Lower leg skin (tissue), 4 donors: ENCODE results near the gene EML6. TPM values are rescaled to one million over a fixed set of nuclear protein-coding genes. Genes with fewer than 3 reads are reported as not detected.

Source experiments
- DNase-seq, 2 donors: peaks; one replicate each; pipeline ENCODE4 v3.0.0-alpha.2; 2019; ENCODE audit warnings: low spot score in 2 of 2
- H3K4me3 ChIP-seq: fragments of 200-600 bp; sonication (generic); 2 replicates; pipeline ENCODE4 v1.5.1; 2017; ENCODE audit warnings: mild to moderate bottlenecking, low read depth; ENCODE audit not compliant: poor library complexity, severe bottlenecking
- POLR2A ChIP-seq, 2 donors: fragments of 450-650 bp; IDR thresholded peaks; one replicate each; pipeline ENCODE4 v1.6.1; 2016 to 2017; ENCODE audit warnings: antibody characterized with exemption in 2 of 2, mild to moderate bottlenecking in 1 of 2, moderate library complexity in 1 of 2
- WGBS, 2 donors: methylation state at CpG; one replicate each; pipeline ENCODE4 v1.1.5; 2018; 5-methylcytosine and 5-hydroxymethylcytosine counted together
- intact Hi-C: fragments of 100-400 bp; cut with DNase I; formaldehyde crosslinking; loops from one replicate; pipeline ENCODE4 v1.15.0; 2023; ENCODE audit warnings: low total_unique reads
- total RNA-seq, 4 donors: library from RNA; depleted of rRNA; stranded (reverse); fragments of >200 nt; gene quantifications; one replicate each; pipeline ENCODE4 v1.1.0, GENCODE V29; 2016
- TF ChIP-seq, protein P1 (sequence below), 3 donors: fragments of 450-650 bp; IDR thresholded peaks; one replicate each; pipeline ENCODE4 v1.5.1; 2016; ENCODE audit warnings: antibody characterized with exemption in 3 of 3, mild to moderate bottlenecking in 3 of 3, moderate library complexity in 2 of 3

EML6 gene
- total RNA-seq, 4 donors from 2014 or later = 1.8 to 4.4 (median 3.3) TPM

- 93 to 96% methylated on average over 4 of the region's 4 CpGs for WGBS, 2 donors
- intact Hi-C loops = no loop called here
- no peak overlapping the region for H3K4me3 ChIP-seq
- TF ChIP-seq, protein P1, sequence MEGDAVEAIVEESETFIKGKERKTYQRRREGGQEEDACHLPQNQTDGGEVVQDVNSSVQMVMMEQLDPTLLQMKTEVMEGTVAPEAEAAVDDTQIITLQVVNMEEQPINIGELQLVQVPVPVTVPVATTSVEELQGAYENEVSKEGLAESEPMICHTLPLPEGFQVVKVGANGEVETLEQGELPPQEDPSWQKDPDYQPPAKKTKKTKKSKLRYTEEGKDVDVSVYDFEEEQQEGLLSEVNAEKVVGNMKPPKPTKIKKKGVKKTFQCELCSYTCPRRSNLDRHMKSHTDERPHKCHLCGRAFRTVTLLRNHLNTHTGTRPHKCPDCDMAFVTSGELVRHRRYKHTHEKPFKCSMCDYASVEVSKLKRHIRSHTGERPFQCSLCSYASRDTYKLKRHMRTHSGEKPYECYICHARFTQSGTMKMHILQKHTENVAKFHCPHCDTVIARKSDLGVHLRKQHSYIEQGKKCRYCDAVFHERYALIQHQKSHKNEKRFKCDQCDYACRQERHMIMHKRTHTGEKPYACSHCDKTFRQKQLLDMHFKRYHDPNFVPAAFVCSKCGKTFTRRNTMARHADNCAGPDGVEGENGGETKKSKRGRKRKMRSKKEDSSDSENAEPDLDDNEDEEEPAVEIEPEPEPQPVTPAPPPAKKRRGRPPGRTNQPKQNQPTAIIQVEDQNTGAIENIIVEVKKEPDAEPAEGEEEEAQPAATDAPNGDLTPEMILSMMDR (IDR thresholded peaks at IDR 0.05) = no peak
- TF ChIP-seq POLR2A (IDR thresholded peaks at IDR 0.05) = no peak
- no peak for DNase-seq
These were observed 73.8 kb downstream of the EML6 start for GRCh38 chr2:54797307-54797706.

- H3K4me3 ChIP-seq = no peak overlapping the region
- DNase-seq = no peak
- 90 to 94% methylated on average over 6 of the region's 6 CpGs for WGBS, 2 donors
- intact Hi-C loops = no loop called here
- TF ChIP-seq POLR2A (IDR thresholded peaks at IDR 0.05) = no peak
- TF ChIP-seq, protein P1 (IDR thresholded peaks at IDR 0.05) = no peak
These were observed 77.9 kb downstream of the EML6 start for GRCh38 chr2:54801352-54801751.

- no peak for DNase-seq
- intact Hi-C loops = no loop called here
- WGBS, 2 donors = 70% methylated on average over 3 of the region's 3 CpGs
- no peak for TF ChIP-seq POLR2A (IDR thresholded peaks at IDR 0.05)
- TF ChIP-seq, protein P1 (IDR thresholded peaks at IDR 0.05) = no peak
- no peak overlapping the region for H3K4me3 ChIP-seq
These were observed 80.6 kb downstream of the EML6 start for GRCh38 chr2:54803783-54804751.

DNA sequence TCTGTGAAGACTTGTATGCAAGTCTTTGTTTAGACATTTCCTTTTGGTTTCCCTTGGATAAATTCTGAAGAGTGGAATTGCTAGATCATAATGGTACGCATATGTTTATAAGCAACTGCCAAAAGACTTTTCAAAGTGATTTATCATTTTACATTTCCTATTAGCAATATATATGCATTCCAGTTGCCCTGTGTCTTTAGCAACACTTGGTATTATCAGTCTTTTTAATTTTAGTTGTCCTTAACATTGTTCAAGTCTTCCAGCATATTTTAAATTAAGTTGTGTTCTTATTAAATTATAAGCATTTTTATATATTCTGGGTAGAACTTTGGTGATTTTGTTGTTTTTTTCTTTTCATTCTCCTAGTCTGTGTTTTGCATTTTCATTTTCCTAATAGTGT is 81.8 kb downstream of the EML6 start:
- H3K4me3 ChIP-seq = no peak overlapping the region
- no peak for DNase-seq
- TF ChIP-seq POLR2A (IDR thresholded peaks at IDR 0.05) = no peak
- TF ChIP-seq, protein P1 (IDR thresholded peaks at IDR 0.05) = no peak
- 97% methylated on average over 1 of the region's 1 CpG for WGBS, 2 donors
- intact Hi-C loops = no loop called here

DNA sequence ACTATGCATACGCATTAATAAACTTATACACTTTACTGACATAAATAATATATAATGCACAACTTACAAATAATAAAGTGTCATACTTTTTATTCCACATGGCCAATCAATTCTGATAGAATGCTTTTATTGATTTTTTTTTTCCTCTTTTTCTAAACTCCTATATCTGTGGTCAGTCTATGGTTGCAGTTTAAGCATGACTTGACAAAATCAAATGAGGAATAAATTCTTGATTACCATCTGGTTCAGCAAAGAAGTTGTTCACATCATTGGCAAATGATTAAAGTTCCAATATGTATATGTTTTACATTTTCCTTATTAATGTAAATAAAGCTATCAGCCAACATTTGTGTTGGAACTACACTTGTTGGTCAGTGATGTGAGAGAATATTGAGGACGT is 83.5 kb downstream of the EML6 start:
- TF ChIP-seq, protein P1 (IDR thresholded peaks at IDR 0.05) = no peak
- no peak for TF ChIP-seq POLR2A (IDR thresholded peaks at IDR 0.05)
- H3K4me3 ChIP-seq = no peak overlapping the region
- intact Hi-C loops = no loop called here
- no peak for DNase-seq
- 91 to 95% methylated on average over 2 of the region's 2 CpGs for WGBS, 2 donors
